H1 (cell line): ENCODE data around the gene SMOC2. TPM values are rescaled to one million over a fixed set of nuclear protein-coding genes. Genes with fewer than 3 reads are reported as not detected.

Source experiments
- CHD7 ChIP-seq: fragments of 300-600 bp; sonication (generic); IDR thresholded peaks from 2 replicates; pipeline ENCODE4 v1.7.1; 2012; ENCODE audit warnings: low read length, moderate library complexity, mild to moderate bottlenecking, inconsistent platforms; ENCODE audit not compliant: insufficient replicate concordance
- RFX5 ChIP-seq: IDR thresholded peaks from 2 replicates; pipeline ENCODE4 v1.6.1; 2011; ENCODE audit warnings: low read depth, low read length, improper control_type of control experiment, borderline replicate concordance
- polyA plus RNA-seq, 7 experiments: library from polyadenylated mRNA; depleted of rRNA in 3 of 7; stranded (reverse) in 5 of 7; unstranded in 2 of 7; fragments of >200 nt in 5 of 7; fragments of 200-250 nt in 2 of 7; gene quantifications; 1 replicate in 5 of 7; 2 replicates in 1 of 7; 4 replicates in 1 of 7; pipeline versions ENCODE4 v1.2.1 to v1.2.3, GENCODE V29; 2011 to 2013; ENCODE audit warnings: missing spikeins in 2 of 7, mixed read lengths in 2 of 7
- total RNA-seq: library from RNA; stranded (reverse); fragmentation: NEBNext Ultra II Directional; extraction: Animal tissue kit (Norgen Biotek cat#: 25700); gene quantifications from 2 replicates; pipeline ENCODE4 v1.2.1, GENCODE V29; 2021

Gene SMOC2
- total and polyA plus RNA-seq, 2 of the 8 experiments (the other 6 are each of a cell fraction or from before 2014, with no cell fraction given), result 7.7 to 8.5 TPM

- TF ChIP-seq CHD7, result no peak
- TF ChIP-seq RFX5, result no peak
These were observed 67.9 kb downstream of the SMOC2 start (continued) for GRCh38 chr6:168508903-168509302.
